ENCODE measurements around the gene ARFGAP1. TPM values are rescaled to one million over a fixed set of nuclear protein-coding genes. Genes with fewer than 3 reads are reported as not detected.

Gene ARFGAP1
- total and polyA plus RNA-seq, 10 of the 15 experiments (the other 5 are each of a cell fraction or from before 2014, with no cell fraction given) = 0.45 to 79.9 (median 30.8) TPM

GRCh38 chr20:63243604-63244247 lies 28.9 kb upstream of the ARFGAP1 start:
- no peak for DNase-seq (ENCODE audit: low read depth, low spot score)
- in situ Hi-C loops (cut with MboI) = no loop called here
- Histone ChIP-seq H3K36me3 (ENCODE audit: control insufficient read depth in 2 of 2, insufficient read depth in 2 of 2, low read length in 1 of 2) (no peaks in the 10 kb centered on the region), H4K20me1 (ENCODE audit: control insufficient read depth, insufficient read depth) (no peaks in the 10 kb centered on the region), H3K27ac (ENCODE audit: control insufficient read depth, insufficient read depth) (no peak overlapping the region), H3K79me2 (ENCODE audit: control insufficient read depth, insufficient read depth, low read length) (no peaks in the 10 kb centered on the region), H3K9me3 (replicated peaks; ENCODE audit: control insufficient read depth, insufficient read depth, low read length) (no peaks in the 10 kb centered on the region), H3K4me3 (no peak overlapping the region), H3K27me3 (replicated peaks in 1 of 2; ENCODE audit: control insufficient read depth in 2 of 2, insufficient read depth in 2 of 2, low read length in 1 of 2) (peaks cover 0 to 2% of the 10 kb centered on the region in 2 experiments; a peak in 2 of 4 replicates), H3K4me1 (ENCODE audit: control insufficient read depth, insufficient read depth, low read length) (no peaks in the 10 kb centered on the region), H3K9ac (ENCODE audit: control insufficient read depth, insufficient read depth, low read length) (no peak overlapping the region), H3K4me2 (ENCODE audit: control insufficient read depth, insufficient read depth) (no peak overlapping the region), H2AFZ (ENCODE audit: control insufficient read depth, low read depth, low read length) (no peak overlapping the region)
- no peak for TF ChIP-seq RAD51 (IDR thresholded peaks at IDR 0.05)
- TF ChIP-seq NFXL1 (IDR thresholded peaks at IDR 0.05; ENCODE audit: borderline replicate concordance) = no peak
- TF ChIP-seq MEF2A (IDR thresholded peaks at IDR 0.05; ENCODE audit: insufficient read depth, low read depth, low read length) = no peak
- no peak for TF ChIP-seq E2F8 (IDR thresholded peaks at IDR 0.05; ENCODE audit: low read depth, partially characterized antibody)
- SMC1A ChIA-PET (ENCODE audit: uncharacterized antibody, unreplicated experiment) = no interaction called here
- RAD21 ChIA-PET (ENCODE audit: unreplicated experiment) = no interaction called here
- BruUV-seq (replicated peaks) = no TSS peak
- CTCF ChIA-PET = no interaction called here
- POLR2A ChIA-PET = no interaction called here
- intact Hi-C loops (cut with micrococcal nuclease; ENCODE audit: unreplicated experiment) = no loop called here
- ATAC-seq = no peak
- FAIRE-seq = no peak
- WGBS (ENCODE audit: insufficient coverage, insufficient replicate concordance, low lambda C conversion rate, missing lambda C conversion rate) = 30% methylated on average over 23 of the region's 25 CpGs

- WGBS (ENCODE audit: insufficient coverage, insufficient replicate concordance, low lambda C conversion rate, missing lambda C conversion rate) = 43% methylated on average over 9 of the region's 10 CpGs
- CTCF ChIA-PET = no interaction called here
- ATAC-seq = no peak
- intact Hi-C loops (cut with micrococcal nuclease; ENCODE audit: unreplicated experiment) = no loop called here
- Histone ChIP-seq H2AFZ (ENCODE audit: control insufficient read depth, low read depth, low read length) (no peak overlapping the region), H4K20me1 (ENCODE audit: control insufficient read depth, insufficient read depth) (no peaks in the 10 kb centered on the region), H3K4me2 (ENCODE audit: control insufficient read depth, insufficient read depth) (no peak overlapping the region), H3K9ac (ENCODE audit: control insufficient read depth, insufficient read depth, low read length) (no peak overlapping the region), H3K9me3 (replicated peaks; ENCODE audit: control insufficient read depth, insufficient read depth, low read length) (no peaks in the 10 kb centered on the region), H3K79me2 (ENCODE audit: control insufficient read depth, insufficient read depth, low read length) (no peaks in the 10 kb centered on the region), H3K4me1 (ENCODE audit: control insufficient read depth, insufficient read depth, low read length) (no peaks in the 10 kb centered on the region), H3K4me3 (no peak overlapping the region), H3K27me3 (replicated peaks in 1 of 2; ENCODE audit: control insufficient read depth in 2 of 2, insufficient read depth in 2 of 2, low read length in 1 of 2) (peaks cover 0 to 2% of the 10 kb centered on the region in 2 experiments; a peak in 2 of 4 replicates), H3K36me3 (ENCODE audit: control insufficient read depth in 2 of 2, insufficient read depth in 2 of 2, low read length in 1 of 2) (no peaks in the 10 kb centered on the region), H3K27ac (ENCODE audit: control insufficient read depth, insufficient read depth) (no peak overlapping the region)
- no peak for FAIRE-seq
- SMC1A ChIA-PET (ENCODE audit: uncharacterized antibody, unreplicated experiment) = no interaction called here
- POLR2A ChIA-PET = no interaction called here
- no TSS peak for BruUV-seq (replicated peaks)
- no peak for DNase-seq (ENCODE audit: low read depth, low spot score)
- in situ Hi-C loops (cut with MboI) = no loop called here
- RAD21 ChIA-PET (ENCODE audit: unreplicated experiment) = no interaction called here
- TF ChIP-seq BHLHE40 (IDR thresholded peaks at IDR 0.05; ENCODE audit: borderline replicate concordance in 1 of 2, low read depth in 2 of 2, low read length in 1 of 2) = no peak
- TF ChIP-seq IKZF1 (conservative IDR thresholded peaks at IDR 0.05) = no peak
- no peak for TF ChIP-seq REST (IDR thresholded peaks at IDR 0.05; ENCODE audit: low read depth, low read length)
- no peak for TF ChIP-seq CREM (IDR thresholded peaks at IDR 0.05; ENCODE audit: low read depth)
- no peak for TF ChIP-seq TCF12 (IDR thresholded peaks at IDR 0.05; ENCODE audit: low read depth, low read length)
- no peak for TF ChIP-seq NFYB (IDR thresholded peaks at IDR 0.05; ENCODE audit: insufficient read depth, low read depth, low read length)
Observed at GRCh38 chr20:63244468-63244867, 28.1 kb upstream of the ARFGAP1 start.

All from GM12878 (cell line).